ENCODE results near the gene ZNF343. TPM values are rescaled to one million over a fixed set of nuclear protein-coding genes. Genes with fewer than 3 reads are reported as not detected.

The ZNF343 gene
- total and polyA plus RNA-seq, 2 of the 8 experiments (the other 6 are each of a cell fraction or from before 2014, with no cell fraction given) = 1.8 to 5.0 TPM

DNA sequence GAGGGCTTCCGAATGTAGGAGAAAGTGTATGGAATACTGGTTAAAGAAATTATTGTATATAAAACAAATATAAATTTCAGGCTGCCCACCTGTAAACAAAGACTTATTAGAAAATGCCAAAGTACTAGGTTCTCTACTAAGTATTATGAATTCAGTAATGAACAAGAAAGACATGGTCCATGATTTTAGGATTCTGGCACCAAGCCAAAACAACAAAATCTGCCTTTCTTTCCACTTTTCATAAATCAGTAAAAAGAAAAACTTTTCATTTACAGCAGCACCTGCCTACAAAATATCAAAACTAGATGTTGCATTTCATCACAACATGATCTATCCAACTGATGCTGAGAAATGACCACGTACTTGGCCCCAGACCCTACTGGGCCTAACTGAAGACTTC lies 23.6 kb downstream of the ZNF343 start:
- Histone ChIP-seq H4K20me1 (replicated peaks in 1 of 2; ENCODE audit: control insufficient read depth in 1 of 2, insufficient read depth in 2 of 2, low read length in 2 of 2) (peaks cover 0 to 2% of the 10 kb centered on the region in 2 experiments), H3K23me2 (ENCODE audit: low read depth, low read length) (no peaks in the 10 kb centered on the region), H2BK12ac (ENCODE audit: low read depth, low read length) (no peak overlapping the region), H2BK20ac (ENCODE audit: low read length) (no peak overlapping the region), H3K27ac (ENCODE audit: low read depth, low read length) (no peak overlapping the region), H3K23ac (ENCODE audit: insufficient read length) (no peak overlapping the region), H3K27me3 (replicated peaks in 1 of 4; ENCODE audit: control insufficient read depth in 3 of 4, extremely low read depth in 1 of 4, insufficient read depth in 3 of 4, low read length in 3 of 4) (no peaks in the 10 kb centered on the region), H4K91ac (replicated peaks; ENCODE audit: insufficient read length, low read length) (no peak overlapping the region), H3K79me2 (ENCODE audit: control insufficient read depth in 1 of 2, insufficient read depth in 2 of 2, low read length in 2 of 2) (no peaks in the 10 kb centered on the region), H3K9me3 (ENCODE audit: insufficient read depth in 2 of 2, low read depth in 1 of 2, low read length in 1 of 2) (no peaks in the 10 kb centered on the region), H3K79me1 (ENCODE audit: low read depth, low read length) (no peaks in the 10 kb centered on the region), H3K18ac (ENCODE audit: extremely low read depth, low read length) (no peak overlapping the region), H2BK120ac (replicated peaks; ENCODE audit: low read depth, low read length) (no peak overlapping the region), H3K4me3 (ENCODE audit: extremely low read depth in 1 of 4, insufficient read depth in 2 of 4, low read depth in 3 of 4, low read length in 4 of 4) (no peak overlapping the region), H2BK15ac (ENCODE audit: low read length) (no peak overlapping the region), H2AK5ac (ENCODE audit: low read depth, low read length) (no peak overlapping the region), H3K9ac (replicated peaks in 1 of 4; ENCODE audit: extremely low read depth in 1 of 4, low read depth in 3 of 4, low read length in 3 of 4) (no peak overlapping the region), H3K14ac (ENCODE audit: insufficient read length) (no peak overlapping the region), H3K36me3 (ENCODE audit: control insufficient read depth in 2 of 4, insufficient read depth in 4 of 4, low read length in 3 of 4) (no peaks in the 10 kb centered on the region; a peak in 1 of 8 replicates), H3K4ac (replicated peaks; ENCODE audit: insufficient read length, low read depth, low read length) (no peak overlapping the region), H4K5ac (ENCODE audit: insufficient read length, low read depth, low read length) (no peak overlapping the region), H2AFZ (ENCODE audit: low read length) (no peak overlapping the region), H4K8ac (ENCODE audit: extremely low read depth, insufficient read depth, low read length) (no peak overlapping the region), H2BK5ac (ENCODE audit: low read depth, low read length) (no peak overlapping the region), H3K4me2 (ENCODE audit: insufficient read depth in 1 of 2, low read depth in 2 of 2, low read length in 2 of 2) (no peak overlapping the region), H3K56ac (replicated peaks; ENCODE audit: insufficient read length, low read depth, low read length) (no peak overlapping the region), H3K4me1 (replicated peaks in 1 of 4; ENCODE audit: control insufficient read depth in 3 of 4, insufficient read depth in 4 of 4, low read length in 3 of 4) (no peaks in the 10 kb centered on the region; a peak in 1 of 7 replicates)
- 93% methylated on average over 2 of the region's 2 CpGs; no CpG with 5 or more reads in 1 of the 2 experiments for WGBS, 2 experiments (ENCODE audit: extremely low coverage in 1 of 2, insufficient coverage in 1 of 2, insufficient read length in 1 of 2, insufficient replicate concordance in 2 of 2, low coverage in 1 of 2, low lambda C conversion rate in 2 of 2, missing lambda C conversion rate in 1 of 2)
- DNase-seq (ENCODE audit: low read depth in 1 of 2, low spot score in 2 of 2) (no peak), FAIRE-seq (no peak)
- ChIA-PET CTCF (ENCODE audit: partially characterized antibody) (no interaction called here), POLR2A (ENCODE audit: partially characterized antibody) (interaction anchor here (2.3 kb wide), 1 partner anchor 15 kb away, joined by 11 read pairs; the partner anchor contains the start of gene SNRPB)
- TF ChIP-seq YY1 (IDR thresholded peaks at IDR 0.05; ENCODE audit: low read depth, low read length) (no peak), SP2 (IDR thresholded peaks at IDR 0.05; ENCODE audit: low read length) (no peak), EP300 (IDR thresholded peaks at IDR 0.05; ENCODE audit: borderline replicate concordance in 1 of 2, low read depth in 2 of 2, low read length in 2 of 2) (no peak), JUN (IDR thresholded peaks at IDR 0.05; ENCODE audit: low read depth, low read length) (no peak), CHD1 (IDR thresholded peaks at IDR 0.05; ENCODE audit: low read depth, low read length) (no peak), FOSL1 (IDR thresholded peaks at IDR 0.05; ENCODE audit: insufficient read depth, low read depth, low read length) (no peak), NRF1 (IDR thresholded peaks at IDR 0.05; ENCODE audit: low read depth, low read length) (no peak), JUND (IDR thresholded peaks at IDR 0.05; ENCODE audit: low read length) (no peak), TEAD4 (IDR thresholded peaks at IDR 0.05; ENCODE audit: low read depth, low read length) (no peak), ZNF274 (IDR thresholded peaks at IDR 0.05; ENCODE audit: borderline replicate concordance, extremely low read depth, low read length) (no peak), SIN3A (conservative IDR thresholded peaks at IDR 0.05 in 1 of 2, IDR thresholded peaks at IDR 0.05 in 1 of 2; ENCODE audit: low read depth in 1 of 2, low read length in 2 of 2) (no peak)
- TF ChIP-seq, protein P1, sequence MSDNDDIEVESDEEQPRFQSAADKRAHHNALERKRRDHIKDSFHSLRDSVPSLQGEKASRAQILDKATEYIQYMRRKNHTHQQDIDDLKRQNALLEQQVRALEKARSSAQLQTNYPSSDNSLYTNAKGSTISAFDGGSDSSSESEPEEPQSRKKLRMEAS (IDR thresholded peaks at IDR 0.05) = no peak
- TF ChIP-seq, protein P2, sequence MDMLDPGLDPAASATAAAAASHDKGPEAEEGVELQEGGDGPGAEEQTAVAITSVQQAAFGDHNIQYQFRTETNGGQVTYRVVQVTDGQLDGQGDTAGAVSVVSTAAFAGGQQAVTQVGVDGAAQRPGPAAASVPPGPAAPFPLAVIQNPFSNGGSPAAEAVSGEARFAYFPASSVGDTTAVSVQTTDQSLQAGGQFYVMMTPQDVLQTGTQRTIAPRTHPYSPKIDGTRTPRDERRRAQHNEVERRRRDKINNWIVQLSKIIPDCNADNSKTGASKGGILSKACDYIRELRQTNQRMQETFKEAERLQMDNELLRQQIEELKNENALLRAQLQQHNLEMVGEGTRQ (IDR thresholded peaks at IDR 0.05; ENCODE audit: low read length) = no peak

Data from H1 (cell line).